GM19239 (cell line): ENCODE measurements around the gene ACKR4.
"Not testable (repeated sequence)": the region's sequence is repeated elsewhere in the genome, so short reads cannot be mapped to it uniquely, and the experiment has no call there.

Experiments
- DNase-seq: peaks from one replicate; pipeline ENCODE4 v3.0.0; 2011; ENCODE audit warnings: low spot score; ENCODE audit not compliant: insufficient read length
- FAIRE-seq: peaks from 2 replicates; lab custom pipeline; 2011; peaks lifted over from hg19 to GRCh38; lab: Jason Lieb, UNC

Gene ACKR4

GRCh38 chr3:132593241-132593946, 3.7 kb upstream of the ACKR4 start:
- FAIRE-seq (no peak), DNase-seq (no peak)

- no peak for FAIRE-seq
- no peak for DNase-seq
Observed at GRCh38 chr3:132593947-132594323, 3.1 kb upstream of the ACKR4 start.

GRCh38 chr3:132594498-132594897, 2.6 kb upstream of the ACKR4 start:
- FAIRE-seq: no peak
- DNase-seq: no peak

- FAIRE-seq: no peak
- no peak for DNase-seq
Observed at GRCh38 chr3:132595014-132595413, 2.1 kb upstream of the ACKR4 start.

GRCh38 chr3:132596326-132596725, 744 bp upstream of the ACKR4 start:
- DNase-seq: no peak
- FAIRE-seq: no peak

- DNase-seq: no peak
- FAIRE-seq: no peak
Observed at GRCh38 chr3:132597660-132598059, 590 bp downstream of the ACKR4 start.

- FAIRE-seq (no peak), DNase-seq (no peak)
Observed at GRCh38 chr3:132598181-132598580, 1.1 kb downstream of the ACKR4 start.

- not testable (repeated sequence) for FAIRE-seq, DNase-seq
Observed at GRCh38 chr3:132600614-132601013, 3.5 kb downstream of the ACKR4 start.

- FAIRE-seq (no peak), DNase-seq (no peak)
Observed at GRCh38 chr3:132605374-132605792, 8.3 kb downstream of the ACKR4 start.

GRCh38 chr3:132606085-132606484, 9.0 kb downstream of the ACKR4 start:
- FAIRE-seq: no peak
- no peak for DNase-seq

- DNase-seq, FAIRE-seq: not testable (repeated sequence)
Observed at GRCh38 chr3:132606620-132607019, 9.6 kb downstream of the ACKR4 start.

GRCh38 chr3:132615301-132615700, 18.2 kb downstream of the ACKR4 start:
- DNase-seq, FAIRE-seq: not testable (repeated sequence)

- DNase-seq (no peak), FAIRE-seq (peak; percentile 44)
Observed at GRCh38 chr3:132615881-132616280, 18.8 kb downstream of the ACKR4 start.

- DNase-seq: no peak
Observed at GRCh38 chr3:132616780-132617179, 19.7 kb downstream of the ACKR4 start.

GRCh38 chr3:132622148-132622547, 25.1 kb downstream of the ACKR4 start:
- no peak for DNase-seq
- FAIRE-seq: no peak

More at GRCh38 chr3:132616780-132617179, 19.7 kb downstream of the ACKR4 start:
- FAIRE-seq: no peak

GRCh38 chr3:132622761-132623160, 25.7 kb downstream of the ACKR4 start:
- DNase-seq: no peak
- no peak for FAIRE-seq

GRCh38 chr3:132623646-132624045, 26.6 kb downstream of the ACKR4 start:
- DNase-seq: no peak
- no peak for FAIRE-seq

- no peak for FAIRE-seq
- DNase-seq: no peak
Observed at GRCh38 chr3:132624790-132625189, 27.7 kb downstream of the ACKR4 start.

GRCh38 chr3:132625613-132626012, 28.5 kb downstream of the ACKR4 start:
- FAIRE-seq (no peak), DNase-seq (no peak)

GRCh38 chr3:132626955-132627354, 29.9 kb downstream of the ACKR4 start:
- DNase-seq (no peak), FAIRE-seq (no peak)

GRCh38 chr3:132628157-132628556, 31.1 kb downstream of the ACKR4 start:
- FAIRE-seq: no peak
- DNase-seq: no peak

- DNase-seq (no peak), FAIRE-seq (no peak)
Observed at GRCh38 chr3:132629928-132630327, 32.9 kb downstream of the ACKR4 start.
